ENCODE results near the gene IL17B.

GRCh38 chr5:149406979-149407306, 27.9 kb upstream of the IL17B start:
- no peak for TF ChIP-seq EZH2 (IDR thresholded peaks at IDR 0.05; ENCODE audit: low read depth)
- TF ChIP-seq CTCF (conservative IDR thresholded peaks at IDR 0.05) = no peak
